ENCODE measurements around the gene SLC25A13. TPM values are rescaled to one million over a fixed set of nuclear protein-coding genes. Genes with fewer than 3 reads are reported as not detected.

Gene SLC25A13
- total RNA-seq, 1 donor from 2014 or later = 25.3 TPM

DNA sequence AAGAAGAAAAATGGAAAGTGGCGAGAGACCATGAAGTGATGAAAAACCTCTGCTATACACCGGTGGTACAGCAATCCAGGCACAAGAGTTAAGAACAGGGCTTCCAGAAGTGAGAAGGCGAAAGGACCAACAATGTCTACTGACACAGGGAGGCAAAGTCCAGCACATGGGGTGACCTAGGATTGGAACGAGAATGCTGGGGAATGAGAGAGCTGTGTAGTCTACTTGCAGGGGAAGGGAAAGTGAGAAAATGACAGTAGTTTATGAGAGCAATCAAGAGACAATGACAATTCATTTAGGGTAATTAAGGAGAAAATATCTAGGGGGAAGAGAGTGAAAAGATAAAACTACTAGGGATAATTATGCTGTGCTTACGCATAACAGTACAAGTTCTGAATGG is 169.2 kb downstream of the SLC25A13 start:
- H3K4me1 ChIP-seq = no peaks in the 10 kb centered on the region
- H3K36me3 ChIP-seq = peaks cover 0 to 4% of the 10 kb centered on the region in 2 donors
- H3K4me3 ChIP-seq = no peak overlapping the region
- DNase-seq (ENCODE audit: extremely low spot score in 2 of 2) = no peak
- H3K27me3 ChIP-seq = no peaks in the 10 kb centered on the region
- H3K27ac ChIP-seq = no peak overlapping the region
- intact Hi-C loops (cut with DNase I) = no loop called here
- TF ChIP-seq, protein P1, sequence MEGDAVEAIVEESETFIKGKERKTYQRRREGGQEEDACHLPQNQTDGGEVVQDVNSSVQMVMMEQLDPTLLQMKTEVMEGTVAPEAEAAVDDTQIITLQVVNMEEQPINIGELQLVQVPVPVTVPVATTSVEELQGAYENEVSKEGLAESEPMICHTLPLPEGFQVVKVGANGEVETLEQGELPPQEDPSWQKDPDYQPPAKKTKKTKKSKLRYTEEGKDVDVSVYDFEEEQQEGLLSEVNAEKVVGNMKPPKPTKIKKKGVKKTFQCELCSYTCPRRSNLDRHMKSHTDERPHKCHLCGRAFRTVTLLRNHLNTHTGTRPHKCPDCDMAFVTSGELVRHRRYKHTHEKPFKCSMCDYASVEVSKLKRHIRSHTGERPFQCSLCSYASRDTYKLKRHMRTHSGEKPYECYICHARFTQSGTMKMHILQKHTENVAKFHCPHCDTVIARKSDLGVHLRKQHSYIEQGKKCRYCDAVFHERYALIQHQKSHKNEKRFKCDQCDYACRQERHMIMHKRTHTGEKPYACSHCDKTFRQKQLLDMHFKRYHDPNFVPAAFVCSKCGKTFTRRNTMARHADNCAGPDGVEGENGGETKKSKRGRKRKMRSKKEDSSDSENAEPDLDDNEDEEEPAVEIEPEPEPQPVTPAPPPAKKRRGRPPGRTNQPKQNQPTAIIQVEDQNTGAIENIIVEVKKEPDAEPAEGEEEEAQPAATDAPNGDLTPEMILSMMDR (IDR thresholded peaks at IDR 0.05) = no peak
- TF ChIP-seq POLR2AphosphoS5 (IDR thresholded peaks at IDR 0.05; ENCODE audit: insufficient read depth in 1 of 2, low read depth in 1 of 2) (no peak), POLR2A (IDR thresholded peaks at IDR 0.05) (no peak)
- H3K9me3 ChIP-seq = no peaks in the 10 kb centered on the region

DNA sequence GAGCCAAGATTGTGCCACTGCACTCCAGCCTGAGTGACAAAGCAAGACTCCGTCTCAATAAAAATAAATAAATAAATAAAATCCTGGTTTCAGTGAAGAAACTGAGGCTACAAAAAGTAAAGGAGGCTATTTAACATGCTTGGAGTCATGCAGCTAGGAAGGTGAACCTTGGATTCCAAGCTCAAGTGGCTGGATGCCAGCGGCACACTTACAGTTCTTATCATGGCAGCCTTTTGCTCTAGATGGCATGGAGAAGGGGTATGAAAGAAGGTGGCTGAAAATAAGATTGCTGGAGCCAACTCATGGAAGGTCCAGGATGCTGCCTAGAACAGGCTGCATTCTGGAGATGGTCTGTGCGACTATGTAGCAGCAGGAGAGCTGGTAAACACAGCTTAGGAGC is 170.0 kb downstream of the SLC25A13 start:
- intact Hi-C loops (cut with DNase I) = no loop called here
- peaks cover 0 to 4% of the 10 kb centered on the region in 2 donors for H3K36me3 ChIP-seq
- DNase-seq (ENCODE audit: extremely low spot score in 2 of 2) = no peak

DNA sequence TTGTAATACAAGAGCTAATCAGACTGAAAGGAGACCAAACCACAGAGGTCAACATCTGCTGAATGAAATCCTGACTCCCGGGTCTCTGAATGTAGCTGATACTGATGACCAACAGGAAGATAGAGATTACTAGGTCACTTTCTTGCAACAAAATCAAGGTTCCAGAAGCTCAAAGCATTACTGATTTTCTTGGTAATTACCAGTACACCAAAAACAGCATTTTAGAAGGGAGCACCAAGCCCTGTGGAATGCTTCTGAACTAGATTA is 177.7 kb downstream of the SLC25A13 start:
- intact Hi-C loops (cut with DNase I) = no loop called here
- DNase-seq (ENCODE audit: extremely low spot score in 2 of 2) = no peak

More for the DNA sequence above, 170.0 kb downstream of the SLC25A13 start:
- H3K4me1 ChIP-seq = no peaks in the 10 kb centered on the region
- no peaks in the 10 kb centered on the region for H3K27me3 ChIP-seq
- no peak overlapping the region for H3K27ac ChIP-seq
- no peaks in the 10 kb centered on the region for H3K9me3 ChIP-seq
- no peak overlapping the region for H3K4me3 ChIP-seq
- TF ChIP-seq POLR2AphosphoS5 (IDR thresholded peaks at IDR 0.05; ENCODE audit: insufficient read depth in 1 of 2, low read depth in 1 of 2) = no peak
- TF ChIP-seq, protein P1 (IDR thresholded peaks at IDR 0.05) = no peak
- TF ChIP-seq POLR2A (IDR thresholded peaks at IDR 0.05) = no peak

DNA sequence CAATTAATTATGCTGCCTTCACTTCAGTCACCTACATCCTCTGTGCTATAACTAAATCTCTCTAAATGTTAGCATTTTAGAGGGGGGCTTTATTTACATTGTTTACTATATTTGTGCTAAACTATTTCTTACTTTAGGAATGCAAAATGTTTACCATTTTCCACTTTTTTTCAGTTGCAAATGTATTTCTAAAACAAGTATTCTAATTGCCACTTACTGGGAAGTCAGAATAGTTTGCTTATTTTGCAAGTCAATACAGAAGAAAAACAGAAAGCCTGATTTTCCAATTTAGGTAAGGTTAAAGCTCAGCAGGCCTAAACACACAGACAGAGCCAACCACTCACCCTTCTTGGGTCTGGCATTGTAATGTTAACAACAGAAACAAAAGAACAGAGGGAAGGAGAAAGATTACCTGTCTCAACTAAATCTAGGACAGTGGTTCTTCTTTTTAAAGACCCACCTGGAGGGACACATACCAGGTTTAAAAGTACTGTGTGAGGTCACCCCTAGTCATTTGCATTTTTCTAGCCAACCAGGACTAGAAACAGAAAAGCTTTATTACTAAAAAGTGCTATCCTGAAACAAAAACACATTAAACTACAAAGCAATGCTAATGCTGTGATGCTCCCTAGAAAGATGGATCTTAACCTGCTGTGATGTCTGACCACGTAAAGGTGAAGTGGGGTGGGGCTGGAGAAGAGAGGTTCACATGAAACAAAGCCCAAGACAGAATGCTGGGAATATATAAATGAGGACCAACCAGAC is 178.2 kb downstream of the SLC25A13 start:
- Histone ChIP-seq H3K36me3 (peaks cover 0 to 12% of the 10 kb centered on the region in 2 donors), H3K4me1 (no peaks in the 10 kb centered on the region), H3K27ac (no peak overlapping the region), H3K27me3 (no peaks in the 10 kb centered on the region), H3K4me3 (no peak overlapping the region), H3K9me3 (no peaks in the 10 kb centered on the region)
- TF ChIP-seq POLR2A (IDR thresholded peaks at IDR 0.05) = no peak
- TF ChIP-seq POLR2AphosphoS5 (IDR thresholded peaks at IDR 0.05; ENCODE audit: insufficient read depth in 1 of 2, low read depth in 1 of 2) = no peak
- TF ChIP-seq, protein P1 (IDR thresholded peaks at IDR 0.05) = no peak
- intact Hi-C loops (cut with DNase I) = no loop called here
- no peak for DNase-seq (ENCODE audit: extremely low spot score in 2 of 2)

More for the DNA sequence above, 177.7 kb downstream of the SLC25A13 start:
- Histone ChIP-seq H3K9me3 (no peaks in the 10 kb centered on the region), H3K4me3 (no peak overlapping the region), H3K36me3 (peaks cover 0 to 12% of the 10 kb centered on the region in 2 donors), H3K4me1 (no peaks in the 10 kb centered on the region), H3K27ac (no peak overlapping the region), H3K27me3 (no peaks in the 10 kb centered on the region)
- TF ChIP-seq POLR2A (IDR thresholded peaks at IDR 0.05) = no peak
- TF ChIP-seq, protein P1 (IDR thresholded peaks at IDR 0.05) = no peak
- TF ChIP-seq POLR2AphosphoS5 (IDR thresholded peaks at IDR 0.05; ENCODE audit: insufficient read depth in 1 of 2, low read depth in 1 of 2) = no peak

DNA sequence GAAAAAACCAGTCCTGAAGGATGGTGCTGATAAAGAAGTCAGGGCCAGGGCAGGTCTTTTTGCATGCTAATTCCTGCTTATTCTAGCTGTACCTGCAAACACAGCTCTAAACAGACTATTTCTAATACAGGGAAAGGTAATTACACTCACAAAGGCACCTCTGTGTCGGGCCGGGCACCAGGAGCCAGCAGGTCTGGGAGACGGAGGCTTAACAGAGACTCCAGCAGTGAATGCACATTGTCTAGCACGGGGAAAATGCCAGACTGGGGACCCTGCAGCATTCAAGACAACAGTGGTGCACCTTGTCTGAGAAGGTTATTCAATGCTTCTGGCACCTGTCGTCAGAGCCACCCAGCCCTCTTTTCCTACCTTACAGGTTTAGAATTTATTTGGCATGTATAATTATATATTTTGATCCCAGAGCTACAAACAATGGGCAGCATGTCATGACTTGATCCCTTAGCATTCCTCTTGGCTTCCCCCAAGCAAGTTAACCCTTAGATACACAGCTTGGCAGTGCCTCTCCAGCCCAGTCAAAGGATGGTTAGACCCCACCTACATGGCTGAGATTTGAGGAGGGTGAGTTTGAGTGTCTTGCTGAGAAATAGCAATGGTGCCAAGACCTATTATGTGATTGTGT is 185.2 kb downstream of the SLC25A13 start:
- no peak for DNase-seq (ENCODE audit: extremely low spot score in 2 of 2)
- H3K36me3 ChIP-seq = peaks cover 0 to 7% of the 10 kb centered on the region in 2 donors
- TF ChIP-seq, protein P1 (IDR thresholded peaks at IDR 0.05) = no peak
- TF ChIP-seq POLR2AphosphoS5 (IDR thresholded peaks at IDR 0.05; ENCODE audit: insufficient read depth in 1 of 2, low read depth in 1 of 2) (no peak), POLR2A (IDR thresholded peaks at IDR 0.05) (no peak)
- H3K4me3 ChIP-seq = no peak overlapping the region
- no peaks in the 10 kb centered on the region for H3K4me1 ChIP-seq
- H3K27ac ChIP-seq = no peak overlapping the region
- intact Hi-C loops (cut with DNase I) = no loop called here
- H3K27me3 ChIP-seq = no peaks in the 10 kb centered on the region
- no peaks in the 10 kb centered on the region for H3K9me3 ChIP-seq

Measured in vagina (tissue), 2 donors.